Astrocyte (in vitro differentiated cells and primary cell): Measurements from ENCODE around the gene MAP2K2.

ENCODE experiments used
- EZH2 ChIP-seq: IDR thresholded peaks from 2 replicates; pipeline ENCODE4 v1.6.1; 2012; ENCODE audit warnings: mild to moderate bottlenecking, low read length, inconsistent platforms; ENCODE audit not compliant: insufficient read depth
- TF ChIP-seq, protein P1 (sequence below): IDR thresholded peaks from 2 replicates; pipeline ENCODE4 v1.5.1; 2011; ENCODE audit warnings: low read depth, mild to moderate bottlenecking, inconsistent platforms, low read length, moderate library complexity; ENCODE audit not compliant: insufficient read depth

GRCh38 chr19:4115818-4116385 is 8.0 kb downstream of the MAP2K2 start:
- TF ChIP-seq, protein P1, sequence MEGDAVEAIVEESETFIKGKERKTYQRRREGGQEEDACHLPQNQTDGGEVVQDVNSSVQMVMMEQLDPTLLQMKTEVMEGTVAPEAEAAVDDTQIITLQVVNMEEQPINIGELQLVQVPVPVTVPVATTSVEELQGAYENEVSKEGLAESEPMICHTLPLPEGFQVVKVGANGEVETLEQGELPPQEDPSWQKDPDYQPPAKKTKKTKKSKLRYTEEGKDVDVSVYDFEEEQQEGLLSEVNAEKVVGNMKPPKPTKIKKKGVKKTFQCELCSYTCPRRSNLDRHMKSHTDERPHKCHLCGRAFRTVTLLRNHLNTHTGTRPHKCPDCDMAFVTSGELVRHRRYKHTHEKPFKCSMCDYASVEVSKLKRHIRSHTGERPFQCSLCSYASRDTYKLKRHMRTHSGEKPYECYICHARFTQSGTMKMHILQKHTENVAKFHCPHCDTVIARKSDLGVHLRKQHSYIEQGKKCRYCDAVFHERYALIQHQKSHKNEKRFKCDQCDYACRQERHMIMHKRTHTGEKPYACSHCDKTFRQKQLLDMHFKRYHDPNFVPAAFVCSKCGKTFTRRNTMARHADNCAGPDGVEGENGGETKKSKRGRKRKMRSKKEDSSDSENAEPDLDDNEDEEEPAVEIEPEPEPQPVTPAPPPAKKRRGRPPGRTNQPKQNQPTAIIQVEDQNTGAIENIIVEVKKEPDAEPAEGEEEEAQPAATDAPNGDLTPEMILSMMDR = no peak
- TF ChIP-seq EZH2 = no peak
